OCI-LY3 (cell line): ENCODE data around the gene KCTD15.

Source experiments
- EZH2phosphoT487 ChIP-seq: fragments of 200-600 bp; shearing (Covaris generic); IDR thresholded peaks from 2 replicates; pipeline ENCODE4 v1.6.1; 2018; ENCODE audit warnings: antibody characterized with exemption, mixed run types, low read depth
- TF ChIP-seq, protein P1 (sequence below): fragments of 200-600, 300-600 bp; sonication (generic); IDR thresholded peaks from 2 replicates; pipeline ENCODE4 v1.5.1; 2014; ENCODE audit warnings: antibody characterized with exemption, low read length, low read depth

DNA sequence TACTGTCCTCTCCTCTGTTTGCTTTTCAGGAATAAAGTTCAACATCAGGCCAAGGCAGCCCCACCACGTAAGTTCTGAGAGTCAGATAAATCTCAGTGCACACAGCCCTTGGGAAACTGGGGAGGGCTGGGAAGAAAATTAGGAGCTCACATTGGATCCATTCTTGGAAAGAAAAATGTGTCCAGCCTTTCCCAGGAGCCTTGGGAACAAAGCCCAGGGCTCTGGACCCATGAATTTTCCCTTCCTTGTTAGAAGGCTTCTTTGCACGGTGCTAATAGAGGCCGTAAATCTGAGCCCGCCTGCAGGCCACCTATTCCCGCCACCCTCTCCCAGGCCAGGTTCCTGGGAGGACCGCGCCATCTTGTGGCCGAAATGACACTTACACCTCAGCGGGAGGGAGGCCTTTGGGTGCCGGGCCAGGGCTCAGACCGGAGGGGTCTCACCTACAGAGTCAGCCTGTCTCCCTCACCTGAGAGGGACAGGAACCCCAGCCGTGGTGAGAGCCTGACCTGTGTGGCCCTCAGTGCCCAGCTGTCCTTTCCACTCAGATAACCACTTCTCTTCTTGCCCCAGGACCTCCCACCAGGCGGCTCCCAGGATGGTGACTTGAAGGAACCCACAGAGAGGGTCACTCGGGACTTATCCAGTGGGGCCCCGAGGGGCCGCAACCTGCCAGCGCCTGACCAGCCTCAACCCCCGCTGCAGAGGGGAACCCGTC lies 25.1 kb upstream of the KCTD15 start:
- TF ChIP-seq, protein P1, sequence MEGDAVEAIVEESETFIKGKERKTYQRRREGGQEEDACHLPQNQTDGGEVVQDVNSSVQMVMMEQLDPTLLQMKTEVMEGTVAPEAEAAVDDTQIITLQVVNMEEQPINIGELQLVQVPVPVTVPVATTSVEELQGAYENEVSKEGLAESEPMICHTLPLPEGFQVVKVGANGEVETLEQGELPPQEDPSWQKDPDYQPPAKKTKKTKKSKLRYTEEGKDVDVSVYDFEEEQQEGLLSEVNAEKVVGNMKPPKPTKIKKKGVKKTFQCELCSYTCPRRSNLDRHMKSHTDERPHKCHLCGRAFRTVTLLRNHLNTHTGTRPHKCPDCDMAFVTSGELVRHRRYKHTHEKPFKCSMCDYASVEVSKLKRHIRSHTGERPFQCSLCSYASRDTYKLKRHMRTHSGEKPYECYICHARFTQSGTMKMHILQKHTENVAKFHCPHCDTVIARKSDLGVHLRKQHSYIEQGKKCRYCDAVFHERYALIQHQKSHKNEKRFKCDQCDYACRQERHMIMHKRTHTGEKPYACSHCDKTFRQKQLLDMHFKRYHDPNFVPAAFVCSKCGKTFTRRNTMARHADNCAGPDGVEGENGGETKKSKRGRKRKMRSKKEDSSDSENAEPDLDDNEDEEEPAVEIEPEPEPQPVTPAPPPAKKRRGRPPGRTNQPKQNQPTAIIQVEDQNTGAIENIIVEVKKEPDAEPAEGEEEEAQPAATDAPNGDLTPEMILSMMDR, result peak; percentile 92
- TF ChIP-seq EZH2phosphoT487, result no peak
